Peyer's patch (tissue), 4 donors: ENCODE results near the gene CADM4. TPM values are rescaled to one million over a fixed set of nuclear protein-coding genes. Genes with fewer than 3 reads are reported as not detected.

ENCODE experiments used
- DNase-seq, 3 donors: peaks; one replicate each; pipeline ENCODE4 v3.0.0-alpha.2; 2017 to 2019
- H3K27ac ChIP-seq, 4 donors: fragments of 200-600 bp; sonication (generic); one replicate each; pipeline ENCODE4 v1.5.1; 2016 to 2019
- H3K27me3 ChIP-seq, 2 donors: fragments of 200-600 bp; sonication (generic); one replicate each; pipeline ENCODE4 v1.5.1; 2019
- H3K36me3 ChIP-seq, 3 donors: fragments of 200-600 bp; sonication (generic); one replicate each; pipeline ENCODE4 v1.5.1; 2016 to 2019
- H3K4me1 ChIP-seq, 4 donors: fragments of 200-600 bp; sonication (generic); one replicate each; pipeline ENCODE4 v1.5.1; 2016 to 2019
- H3K4me3 ChIP-seq, 4 donors: fragments of 200-600 bp; sonication (generic); 1 replicate in 3 of 4; 2 replicates in 1 of 4; pipeline ENCODE4 v1.5.1; 2016 to 2019; ENCODE audit warnings: mild to moderate bottlenecking in 1 of 4
- H3K9me3 ChIP-seq, 4 donors: fragments of 200-600 bp; sonication (generic); one replicate each; pipeline ENCODE4 v1.5.1; 2016 to 2019; ENCODE audit warnings: mild to moderate bottlenecking in 1 of 4
- CTCF ChIP-seq, 6 experiments: fragments of 450-650 bp in 4 of 6; fragments of 200-600 bp in 2 of 6; sonication (generic) in 1 of 6; IDR thresholded peaks; one replicate each; pipeline ENCODE4 v1.5.1; 2017 to 2019; ENCODE audit warnings: antibody characterized with exemption in 6 of 6, mild to moderate bottlenecking in 3 of 6, moderate library complexity in 1 of 6
- POLR2A ChIP-seq, 2 donors: fragments of 450-650 bp; IDR thresholded peaks; one replicate each; pipeline ENCODE4 v1.5.1; 2017; ENCODE audit warnings: antibody characterized with exemption in 2 of 2, mild to moderate bottlenecking in 2 of 2, moderate library complexity in 2 of 2
- total RNA-seq, 4 donors: library from RNA; depleted of rRNA; stranded (reverse); fragments of >200 nt; gene quantifications; one replicate each; pipeline ENCODE4 v1.1.0, GENCODE V29; 2016

The CADM4 gene
- total RNA-seq, result 1 to 10 TPM in 1 of 4 donors, under 1 TPM in 1, not detected in 2; 0.80 to 1.4 TPM

GRCh38 chr19:43639519-43640423 is at the start of gene CADM4:
CADM4 (minus strand) TSS chr19:43639850; CDS start chr19:43639790, 60 bp downstream.
- peak within 1 kb of the TSS in 2 of 4 donors; percentile 30 to 49 for H3K27ac ChIP-seq
- TF ChIP-seq POLR2A (IDR thresholded peaks at IDR 0.05) (no peak), CTCF (IDR thresholded peaks at IDR 0.05) (no peak)
- no peaks in the 10 kb centered on the region for H3K27me3 ChIP-seq

GRCh38 chr19:43688059-43688701 is 48.5 kb upstream of the CADM4 start:
- no peaks in the 10 kb centered on the region for H3K27me3 ChIP-seq
- peaks cover 0 to 21% (median 7%) of the 10 kb centered on the region in 4 donors for H3K9me3 ChIP-seq
- no peak overlapping the region for H3K4me3 ChIP-seq
- no peak for DNase-seq
- no peaks in the 10 kb centered on the region for H3K4me1 ChIP-seq
- no peak overlapping the region for H3K27ac ChIP-seq
- TF ChIP-seq CTCF (IDR thresholded peaks at IDR 0.05) (no peak), POLR2A (IDR thresholded peaks at IDR 0.05) (no peak)
- H3K36me3 ChIP-seq, result no peaks in the 10 kb centered on the region

More at GRCh38 chr19:43639519-43640423, at the start of gene CADM4:
- no peaks in the 10 kb centered on the region for H3K36me3 ChIP-seq
- no peaks in the 10 kb centered on the region for H3K9me3 ChIP-seq
- peaks cover 0 to 13% (median 6%) of the 10 kb centered on the region in 4 donors for H3K4me1 ChIP-seq
- peak in 2 of 3 donors; percentile 56 to 64 for DNase-seq
- H3K4me3 ChIP-seq, result peak within 1 kb of the TSS; percentile 36 to 64 (median 58)

GRCh38 chr19:43687660-43687997 is 48.0 kb upstream of the CADM4 start:
- Histone ChIP-seq H3K27me3 (no peaks in the 10 kb centered on the region), H3K36me3 (no peaks in the 10 kb centered on the region), H3K27ac (no peak overlapping the region), H3K4me1 (no peaks in the 10 kb centered on the region), H3K9me3 (peaks cover 0 to 21% (median 7%) of the 10 kb centered on the region in 4 donors), H3K4me3 (no peak overlapping the region)
- TF ChIP-seq CTCF (IDR thresholded peaks at IDR 0.05), result no peak
- no peak for TF ChIP-seq POLR2A (IDR thresholded peaks at IDR 0.05)
- DNase-seq, result no peak

- no peak overlapping the region for H3K27ac ChIP-seq
- H3K27me3 ChIP-seq, result no peaks in the 10 kb centered on the region
- DNase-seq, result no peak
- H3K9me3 ChIP-seq, result no peaks in the 10 kb centered on the region
- H3K36me3 ChIP-seq, result no peaks in the 10 kb centered on the region
- H3K4me1 ChIP-seq, result peaks cover 0 to under 1% (median 0%) of the 10 kb centered on the region in 4 donors
- TF ChIP-seq POLR2A (IDR thresholded peaks at IDR 0.05), result no peak
- TF ChIP-seq CTCF (IDR thresholded peaks at IDR 0.05), result no peak
- H3K4me3 ChIP-seq, result no peak overlapping the region
Observed at GRCh38 chr19:43684326-43684725, 44.7 kb upstream of the CADM4 start.

GRCh38 chr19:43683905-43684304 is 44.3 kb upstream of the CADM4 start:
- H3K27me3 ChIP-seq, result no peaks in the 10 kb centered on the region
- H3K4me1 ChIP-seq, result peaks cover 0 to 5% (median 0%) of the 10 kb centered on the region in 4 donors
- no peak overlapping the region for H3K27ac ChIP-seq
- TF ChIP-seq POLR2A (IDR thresholded peaks at IDR 0.05) (no peak), CTCF (IDR thresholded peaks at IDR 0.05) (no peak)
- H3K4me3 ChIP-seq, result no peak overlapping the region
- no peak for DNase-seq
- no peaks in the 10 kb centered on the region for H3K9me3 ChIP-seq
- no peaks in the 10 kb centered on the region for H3K36me3 ChIP-seq
